HepG2 (cell line): ENCODE measurements around the gene NOB1. TPM values are rescaled to one million over a fixed set of nuclear protein-coding genes. Genes with fewer than 3 reads are reported as not detected.

Source experiments
- ATF7 ChIP-seq, 2 experiments: fragments of 450-650 bp in 1 of 2; sonication (generic) in 1 of 2; formaldehyde crosslinking in 1 of 2; IDR thresholded peaks; 2 replicates each; pipeline versions ENCODE4 v1.4.0 to v1.6.1; 2016 to 2020; ENCODE audit warnings: antibody characterized with exemption in 1 of 2, mild to moderate bottlenecking in 1 of 2, missing genetic modification reagents in 1 of 2
- BHLHE40 ChIP-seq: IDR thresholded peaks from 2 replicates; pipeline ENCODE4 v1.6.1; 2011; ENCODE audit warnings: low read length, improper control_type of control experiment
- BORCS8-MEF2B ChIP-seq: sonication (generic); formaldehyde crosslinking; IDR thresholded peaks from 2 replicates; pipeline ENCODE4 v1.8.0; 2022; ENCODE audit warnings: mild to moderate bottlenecking, missing genetic modification reagents
- BRD4 ChIP-seq: sonication (generic); formaldehyde crosslinking; IDR thresholded peaks from 2 replicates; pipeline ENCODE4 v1.4.0; 2020; ENCODE audit warnings: missing genetic modification reagents
- DZIP1 ChIP-seq: sonication (generic); formaldehyde crosslinking; IDR thresholded peaks from 2 replicates; pipeline ENCODE4 v1.5.0; 2020; ENCODE audit warnings: mild to moderate bottlenecking, missing genetic modification reagents
- GTF2F1 ChIP-seq: fragments of 150-350 bp; IDR thresholded peaks from 2 replicates; pipeline ENCODE4 v1.6.1; 2014; ENCODE audit warnings: low read length
- ISL2 ChIP-seq: sonication (generic); formaldehyde crosslinking; IDR thresholded peaks from 2 replicates; pipeline ENCODE4 v1.5.0; 2020; ENCODE audit warnings: missing genetic modification reagents
- KLF16 ChIP-seq, 2 experiments: sonication (generic) in 1 of 2; formaldehyde crosslinking in 1 of 2; IDR thresholded peaks; 2 replicates each; pipeline versions ENCODE4 v1.6.1 to v1.8.0; 2016 to 2023; ENCODE audit warnings: missing genetic modification reagents in 2 of 2, missing compliant biosample characterization in 1 of 2
- MAF1 ChIP-seq: sonication (generic); formaldehyde crosslinking; IDR thresholded peaks from 2 replicates; pipeline ENCODE4 v1.5.0; 2020; ENCODE audit warnings: missing genetic modification reagents, borderline replicate concordance
- MEF2D ChIP-seq: sonication (generic); formaldehyde crosslinking; IDR thresholded peaks from 2 replicates; pipeline ENCODE4 v1.5.1; 2020; ENCODE audit warnings: mild to moderate bottlenecking, missing genetic modification reagents
- MEIS2 ChIP-seq: sonication (generic); formaldehyde crosslinking; IDR thresholded peaks from 2 replicates; pipeline ENCODE4 v1.9.0; 2021; ENCODE audit warnings: mild to moderate bottlenecking, missing genetic modification reagents
- NCOR1 ChIP-seq: fragments of 200-600 bp; sonication (generic); IDR thresholded peaks from 2 replicates; pipeline ENCODE4 v1.7.0; 2017; ENCODE audit warnings: antibody characterized with exemption, low read length, borderline replicate concordance
- NONO ChIP-seq, 2 experiments: fragments of 450-650 bp in 1 of 2; sonication (generic) in 1 of 2; formaldehyde crosslinking in 1 of 2; IDR thresholded peaks in 1 of 2; conservative IDR thresholded peaks in 1 of 2; 2 replicates each; pipeline versions ENCODE4 v1.6.1 to v1.8.0; 2017 to 2022; ENCODE audit warnings: mild to moderate bottlenecking in 1 of 2, missing genetic modification reagents in 1 of 2, moderate library complexity in 1 of 2
- PHF20 ChIP-seq: sonication (generic); formaldehyde crosslinking; IDR thresholded peaks from 2 replicates; pipeline ENCODE4 v1.5.0; 2020; ENCODE audit warnings: mild to moderate bottlenecking, missing genetic modification reagents
- PHF5A ChIP-seq: IDR thresholded peaks from one replicate; pipeline ENCODE4 v1.6.1; 2018; ENCODE audit warnings: low read depth, missing genetic modification reagents; ENCODE audit not compliant: unreplicated experiment
- POLR2AphosphoS5 ChIP-seq: IDR thresholded peaks from 2 replicates; pipeline ENCODE4 v1.6.1; 2012; ENCODE audit warnings: low read depth, low read length
- SMYD3 ChIP-seq: sonication (generic); formaldehyde crosslinking; IDR thresholded peaks from 2 replicates; pipeline ENCODE4 v1.8.1; 2023; ENCODE audit warnings: mild to moderate bottlenecking, missing genetic modification reagents
- XBP1 ChIP-seq: sonication (generic); formaldehyde crosslinking; IDR thresholded peaks from 2 replicates; pipeline ENCODE4 v1.5.0; 2020; ENCODE audit warnings: missing genetic modification reagents
- ZFP36 ChIP-seq: fragments of 150-350 bp; IDR thresholded peaks from 2 replicates; pipeline ENCODE4 v1.6.1; 2018; ENCODE audit warnings: borderline replicate concordance, low read length, low read depth; ENCODE audit not compliant: partially characterized antibody
- ZKSCAN1 ChIP-seq: fragments of 150-350 bp; IDR thresholded peaks from 2 replicates; pipeline ENCODE4 v1.6.1; 2014; ENCODE audit warnings: low read length
- ZNF562 ChIP-seq: sonication (generic); formaldehyde crosslinking; IDR thresholded peaks from 2 replicates; pipeline ENCODE4 v1.8.0; 2022; ENCODE audit warnings: missing genetic modification reagents, borderline replicate concordance
- ZNF609 ChIP-seq: sonication (generic); formaldehyde crosslinking; IDR thresholded peaks from 2 replicates; pipeline ENCODE4 v1.4.0; 2020; ENCODE audit warnings: mild to moderate bottlenecking, missing genetic modification reagents, borderline replicate concordance
- ZNF75D ChIP-seq: sonication (generic); formaldehyde crosslinking; IDR thresholded peaks from 2 replicates; pipeline ENCODE4 v1.8.1; 2023; ENCODE audit warnings: missing genetic modification reagents, mild to moderate bottlenecking, borderline replicate concordance
- polyA plus RNA-seq, 8 experiments: library from polyadenylated mRNA; depleted of rRNA in 3 of 8; stranded (reverse) in 7 of 8; unstranded in 1 of 8; fragments of >200 nt; fragmentation: Illumina TruSeq in 4 of 8; extraction: Trizol in 4 of 8; gene quantifications; 2 replicates each; pipeline versions ENCODE4 v1.2.1 to v1.2.3, GENCODE V29; 2011 to 2016; ENCODE audit warnings: low read depth in 4 of 8, missing spikeins in 1 of 8, mixed read lengths in 1 of 8; ENCODE audit not compliant: insufficient read depth in 1 of 8
- total RNA-seq, 5 experiments: library from RNA; depleted of rRNA; stranded (reverse); fragments of >200 nt; fragmentation: Illumina TruSeq; extraction: Trizol; gene quantifications; 2 replicates each; pipeline ENCODE4 v1.2.3, GENCODE V29; 2016; ENCODE audit warnings: low read depth in 1 of 5

Gene NOB1
- total and polyA plus RNA-seq, 2 of the 13 experiments (the other 11 are each of a cell fraction or from before 2014, with no cell fraction given): 47.1 to 162 TPM

DNA sequence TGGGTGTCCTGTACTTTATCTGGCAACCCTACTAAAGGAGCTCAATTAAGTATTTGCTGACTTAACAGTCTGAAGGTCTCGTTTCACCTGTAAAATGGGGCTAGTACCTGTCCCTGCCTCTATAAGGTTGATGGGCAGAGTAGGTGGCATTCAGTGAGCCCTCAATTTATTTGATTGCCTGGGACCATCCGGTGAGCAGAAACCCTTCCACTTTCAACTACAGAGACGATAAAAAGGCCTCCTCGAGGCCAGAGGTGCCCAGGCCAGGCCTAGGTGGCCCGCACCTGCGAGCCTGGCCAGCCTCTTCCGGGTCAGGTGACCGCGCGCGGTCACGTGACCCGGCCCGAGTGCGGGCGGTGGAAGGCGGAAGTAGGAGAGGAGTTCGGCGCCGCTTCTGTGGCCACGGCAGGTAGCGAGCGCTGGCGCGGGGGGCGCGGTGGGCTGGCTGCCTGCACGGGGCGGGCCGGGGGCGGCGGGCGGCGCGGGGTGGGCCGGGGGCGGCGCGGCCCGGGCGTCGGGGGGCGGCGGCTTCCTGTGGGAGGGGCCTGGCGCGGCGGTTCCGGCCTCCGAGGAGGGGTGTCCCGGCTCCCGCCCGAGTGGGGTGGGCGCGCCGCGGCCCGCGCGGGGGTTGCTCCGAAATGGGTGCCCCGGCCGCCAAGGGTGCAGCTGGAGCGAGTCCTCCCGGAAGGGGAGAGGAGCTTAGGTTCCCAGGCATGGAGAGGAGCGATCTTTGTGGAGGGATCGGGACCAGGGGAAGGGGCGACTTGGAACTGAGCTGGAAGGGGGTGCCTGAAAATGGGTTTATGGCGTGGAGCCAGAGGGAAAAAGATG is 7.5 kb upstream of the NOB1 start, which contains the start of gene WWP2 (continued):
- TF ChIP-seq ZNF609 (CRISPR knock-in tag) (no peak), ATF7 (IDR thresholded peaks at IDR 0.05) (no peak), ATF7 (CRISPR knock-in tag; IDR thresholded peaks at IDR 0.05) (no peak), BORCS8-MEF2B (CRISPR knock-in tag) (peak; percentile 88), BHLHE40 (peak; percentile 97), MEIS2 (CRISPR knock-in tag) (peak; percentile 61; the same call in 1 of the 2 replicates), XBP1 (CRISPR knock-in tag) (no peak), NONO (IDR thresholded peaks at IDR 0.05) (no peak), NONO (CRISPR knock-in tag; conservative IDR thresholded peaks at IDR 0.05) (peak; percentile 88), ISL2 (CRISPR knock-in tag) (peak; percentile 75; the same call in 1 of the 2 replicates), PHF20 (CRISPR knock-in tag) (peak; percentile 99), GTF2F1 (peak; percentile 93), ZKSCAN1 (no peak), POLR2AphosphoS5 (peak; percentile 85), MAF1 (CRISPR knock-in tag) (peak; percentile 82), PHF5A (CRISPR knock-in tag) (no peak), SMYD3 (CRISPR knock-in tag) (0 out of 2 replicates have a peak, but pooled peaks have one; percentile 32), NCOR1 (no peak), ZNF75D (CRISPR knock-in tag) (no peak), MEF2D (no peak), KLF16 (CRISPR knock-in tag; IDR thresholded peaks at IDR 0.05) (peak in 1 of 2 experiments; percentile 77; a peak in 2 of 4 replicates), ZNF562 (no peak), DZIP1 (CRISPR knock-in tag) (no peak), ZFP36 (no peak), BRD4 (CRISPR knock-in tag) (peak; percentile 37; the same call in 1 of the 2 replicates)
